A549 (cell line): Measurements from ENCODE around the gene SYNPO2. TPM values are rescaled to one million over a fixed set of nuclear protein-coding genes. Genes with fewer than 3 reads are reported as not detected.
A peak's percentile ranks its signal among the peaks of the same experiment; 100 is the strongest.

Experiments
- ATAC-seq, 2 experiments: fragments of 200-7000 bp in 1 of 2; fragments of >200 bp in 1 of 2; cut with Nextera tagmentation in 1 of 2; cut with Tn5 transposase in 1 of 2; 3 replicates each; pipeline versions ENCODE4 v1.8.0 to v1.9.1; 2018 to 2020; ENCODE audit warnings: mild to moderate bottlenecking in 1 of 2, moderate library complexity in 1 of 2
- CTCF ChIA-PET: fragments of 300-600 bp; sonication (Branson Sonifier 250); formaldehyde crosslinking; extraction: SDS; loops from one replicate; lab custom pipeline; 2021; ENCODE audit warnings: antibody characterized with exemption, inconsistent platforms; lab: Yijun Ruan, JAX
- POLR2A ChIA-PET: fragments of 350-600 bp; formaldehyde crosslinking; extraction: SDS; loops from one replicate; lab custom pipeline; 2021; ENCODE audit warnings: antibody characterized with exemption, inconsistent platforms; lab: Yijun Ruan, JAX
- DNase-seq, 2 experiments: peaks; one replicate each; pipeline versions ENCODE4 v3.0.0 to v3.0.0-alpha.2; 2011 to 2016; ENCODE audit warnings: low read depth in 1 of 2, low spot score in 1 of 2
- FAIRE-seq: peaks from 2 replicates; lab custom pipeline; 2011; peaks lifted over from hg19 to GRCh38; lab: Jason Lieb, UNC
- H3K27ac ChIP-seq, 2 experiments: fragments of >200 bp; sonication (Bioruptor Twin); formaldehyde crosslinking; 3 replicates each; pipeline ENCODE4 v1.5.1; 2016 to 2017
- H3K4me1 ChIP-seq: fragments of >200 bp; sonication (Bioruptor Twin); formaldehyde crosslinking; 3 replicates; pipeline ENCODE4 v1.6.1; 2016
- H3K4me2 ChIP-seq: fragments of >200 bp; sonication (Bioruptor Twin); formaldehyde crosslinking; 3 replicates; pipeline ENCODE4 v1.6.1; 2016
- H3K4me3 ChIP-seq: fragments of >200 bp; sonication (Bioruptor Twin); formaldehyde crosslinking; 3 replicates; pipeline ENCODE4 v1.5.1; 2016
- H3K9me3 ChIP-seq: fragments of >200 bp; sonication (Bioruptor Twin); formaldehyde crosslinking; 3 replicates; pipeline ENCODE4 v1.6.1; 2016
- BHLHE40 ChIP-seq: IDR thresholded peaks from 2 replicates; pipeline ENCODE4 v1.6.1; 2012; ENCODE audit warnings: low read depth, low read length, inconsistent platforms
- CHD2 ChIP-seq: fragments of 150-350 bp; IDR thresholded peaks from 2 replicates; pipeline ENCODE4 v1.6.1; 2014; ENCODE audit warnings: low read length; ENCODE audit not compliant: partially characterized antibody
- EP300 ChIP-seq, 2 experiments: fragments of >200 bp; sonication (Bioruptor Twin); formaldehyde crosslinking; IDR thresholded peaks; 2 replicates in 1 of 2; 3 replicates in 1 of 2; pipeline ENCODE4 v1.6.1; 2016 to 2017
- ESRRA ChIP-seq: fragments of 150-350 bp; IDR thresholded peaks from 2 replicates; pipeline ENCODE4 v1.6.1; 2014; ENCODE audit warnings: mild to moderate bottlenecking, low read length, borderline replicate concordance
- HOXB13 ChIP-seq: fragments of 250-450 bp; sonication (Bioruptor Pico); IDR thresholded peaks from 2 replicates; pipeline ENCODE4 v1.5.0; 2020; ENCODE audit warnings: low read depth, mild to moderate bottlenecking, moderate library complexity
- MAFK ChIP-seq: fragments of 450-650 bp; IDR thresholded peaks from 2 replicates; pipeline ENCODE4 v1.6.1; 2014; ENCODE audit not compliant: partially characterized antibody
- POLR2AphosphoS2 ChIP-seq: conservative IDR thresholded peaks from 2 replicates; pipeline ENCODE4 v1.6.1; 2012; ENCODE audit warnings: low read length, improper control_type of control experiment, inconsistent platforms
- SMC3 ChIP-seq: fragments of >200 bp; sonication (Bioruptor Twin); formaldehyde crosslinking; IDR thresholded peaks from 3 replicates; pipeline ENCODE4 v1.6.1; 2018; ENCODE audit warnings: inconsistent platforms
- TFCP2L1 ChIP-seq: fragments of 250-450 bp; sonication (Bioruptor Pico); IDR thresholded peaks from 2 replicates; pipeline ENCODE4 v1.5.0; 2021; ENCODE audit warnings: mild to moderate bottlenecking
- ZFP36 ChIP-seq: fragments of 450-650 bp; IDR thresholded peaks from 2 replicates; pipeline ENCODE4 v1.6.1; 2014; ENCODE audit warnings: borderline replicate concordance; ENCODE audit not compliant: partially characterized antibody
- ZNF302 ChIP-seq: fragments of 250-450 bp; sonication (Bioruptor Pico); IDR thresholded peaks from 2 replicates; pipeline ENCODE4 v1.9.0; 2021; ENCODE audit warnings: inconsistent platforms, mild to moderate bottlenecking, moderate library complexity
- WGBS: methylation state at CpG from one replicate; pipeline ENCODE4 v1.1.6; 2017; ENCODE audit errors: missing lambda C conversion rate; 5-methylcytosine and 5-hydroxymethylcytosine counted together
- polyA plus RNA-seq, 4 experiments: library from polyadenylated mRNA; depleted of rRNA in 3 of 4; stranded (reverse); fragments of >200 nt; fragmentation: RNase III in 1 of 4; extraction: RNeasy Plus Mini Kit Qiagen cat#74134 plus additional on column Dnase treatment in 1 of 4; gene quantifications; 2 replicates in 3 of 4; 3 replicates in 1 of 4; pipeline ENCODE4 v1.2.3, GENCODE V29; 2011 to 2017
- TF ChIP-seq, protein P1 (sequence below): fragments of >200 bp; sonication (Bioruptor Twin); formaldehyde crosslinking; IDR thresholded peaks from 3 replicates; pipeline ENCODE4 v1.5.1; 2016
- TF ChIP-seq, protein P2 (sequence below): fragments of 250-450 bp; sonication (Bioruptor Pico); IDR thresholded peaks from 2 replicates; pipeline ENCODE4 v1.5.0; 2021; ENCODE audit warnings: mild to moderate bottlenecking, moderate library complexity, borderline replicate concordance
- TF ChIP-seq, protein P3 (sequence below): fragments of 250-450 bp; sonication (Bioruptor Pico); IDR thresholded peaks from 2 replicates; pipeline ENCODE4 v1.5.0; 2020; ENCODE audit warnings: low read depth, mild to moderate bottlenecking, moderate library complexity
- TF ChIP-seq, protein P4 (sequence below): fragments of 450-650 bp; IDR thresholded peaks from 2 replicates; pipeline ENCODE4 v1.6.1; 2014; ENCODE audit warnings: antibody characterized with exemption
- TF ChIP-seq, protein P5 (sequence below): IDR thresholded peaks from 2 replicates; pipeline ENCODE4 v1.6.1; 2012; ENCODE audit warnings: low read depth, borderline replicate concordance
- TF ChIP-seq, protein P6 (sequence below): IDR thresholded peaks from 2 replicates; pipeline ENCODE4 v1.6.1; 2012
- TF ChIP-seq, protein P7 (sequence below): fragments of 150-350 bp; IDR thresholded peaks from 2 replicates; pipeline ENCODE4 v1.6.1; 2014; ENCODE audit warnings: low read depth, mild to moderate bottlenecking, low read length

The SYNPO2 gene
- polyA plus RNA-seq, 2 of the 4 experiments (the other 2 are of a cell fraction), result 2.5 to 8.8 TPM

DNA sequence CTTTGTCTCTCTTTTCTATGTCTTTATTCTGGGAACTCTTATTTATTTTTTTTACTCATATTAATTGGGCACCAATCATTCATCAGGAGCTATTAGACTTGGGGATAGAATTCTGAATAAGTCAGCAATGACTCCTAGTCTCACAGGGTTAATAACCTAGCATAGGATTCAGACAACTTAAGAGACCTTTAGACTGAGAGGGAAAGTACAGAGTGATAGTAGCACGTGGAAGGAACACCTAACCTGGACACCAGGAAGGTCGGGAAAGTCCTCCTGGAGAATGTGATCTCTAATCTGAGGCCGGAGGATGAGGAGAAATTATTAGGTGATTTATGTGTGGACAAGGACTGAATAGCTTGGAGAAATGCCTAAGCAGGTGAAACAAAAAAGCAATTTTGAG, 3.9 kb upstream of the SYNPO2 start (continued):
- no peak for TF ChIP-seq HOXB13 (CRISPR knock-in tag)
- TF ChIP-seq, protein P1, sequence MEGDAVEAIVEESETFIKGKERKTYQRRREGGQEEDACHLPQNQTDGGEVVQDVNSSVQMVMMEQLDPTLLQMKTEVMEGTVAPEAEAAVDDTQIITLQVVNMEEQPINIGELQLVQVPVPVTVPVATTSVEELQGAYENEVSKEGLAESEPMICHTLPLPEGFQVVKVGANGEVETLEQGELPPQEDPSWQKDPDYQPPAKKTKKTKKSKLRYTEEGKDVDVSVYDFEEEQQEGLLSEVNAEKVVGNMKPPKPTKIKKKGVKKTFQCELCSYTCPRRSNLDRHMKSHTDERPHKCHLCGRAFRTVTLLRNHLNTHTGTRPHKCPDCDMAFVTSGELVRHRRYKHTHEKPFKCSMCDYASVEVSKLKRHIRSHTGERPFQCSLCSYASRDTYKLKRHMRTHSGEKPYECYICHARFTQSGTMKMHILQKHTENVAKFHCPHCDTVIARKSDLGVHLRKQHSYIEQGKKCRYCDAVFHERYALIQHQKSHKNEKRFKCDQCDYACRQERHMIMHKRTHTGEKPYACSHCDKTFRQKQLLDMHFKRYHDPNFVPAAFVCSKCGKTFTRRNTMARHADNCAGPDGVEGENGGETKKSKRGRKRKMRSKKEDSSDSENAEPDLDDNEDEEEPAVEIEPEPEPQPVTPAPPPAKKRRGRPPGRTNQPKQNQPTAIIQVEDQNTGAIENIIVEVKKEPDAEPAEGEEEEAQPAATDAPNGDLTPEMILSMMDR, result no peak

DNA sequence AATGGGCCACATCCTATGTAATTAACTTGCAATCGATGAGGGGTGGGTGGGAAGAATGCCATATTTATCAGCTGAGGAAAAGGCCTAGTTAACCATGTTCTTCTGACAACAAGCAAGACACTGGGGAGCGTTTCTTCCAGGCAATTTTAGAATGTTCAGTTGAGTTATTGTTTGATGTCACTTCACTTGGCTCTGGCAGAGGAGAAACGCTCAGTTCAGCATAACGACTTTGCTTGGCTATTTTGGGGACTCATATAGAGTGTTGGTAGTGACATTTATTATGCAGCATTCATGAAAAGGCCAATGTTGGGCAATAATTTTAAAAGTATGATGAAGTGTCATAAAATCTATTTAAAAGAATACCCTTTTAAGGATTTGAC, 648 bp downstream of the SYNPO2 start:
- ATAC-seq (no peak), DNase-seq (no peak), FAIRE-seq (no peak)
- Histone ChIP-seq H3K4me3 (peak overlapping the region; percentile 40; the same call in 2 of the 3 replicates), H3K27ac (no peak overlapping the region), H3K9me3 (no peaks in the 10 kb centered on the region), H3K4me1 (0 out of 3 replicates have a peak, but pooled peaks cover 3% of the 10 kb centered on the region), H3K4me2 (peak overlapping the region; percentile 88)
- TF ChIP-seq MAFK (no peak), ZNF302 (no peak), BHLHE40 (no peak), POLR2AphosphoS2 (no peak), EP300 (IDR thresholded peaks at IDR 0.05) (no peak), CHD2 (no peak), ZFP36 (no peak), SMC3 (no peak), ESRRA (no peak), TFCP2L1 (no peak)
- TF ChIP-seq, protein P2, sequence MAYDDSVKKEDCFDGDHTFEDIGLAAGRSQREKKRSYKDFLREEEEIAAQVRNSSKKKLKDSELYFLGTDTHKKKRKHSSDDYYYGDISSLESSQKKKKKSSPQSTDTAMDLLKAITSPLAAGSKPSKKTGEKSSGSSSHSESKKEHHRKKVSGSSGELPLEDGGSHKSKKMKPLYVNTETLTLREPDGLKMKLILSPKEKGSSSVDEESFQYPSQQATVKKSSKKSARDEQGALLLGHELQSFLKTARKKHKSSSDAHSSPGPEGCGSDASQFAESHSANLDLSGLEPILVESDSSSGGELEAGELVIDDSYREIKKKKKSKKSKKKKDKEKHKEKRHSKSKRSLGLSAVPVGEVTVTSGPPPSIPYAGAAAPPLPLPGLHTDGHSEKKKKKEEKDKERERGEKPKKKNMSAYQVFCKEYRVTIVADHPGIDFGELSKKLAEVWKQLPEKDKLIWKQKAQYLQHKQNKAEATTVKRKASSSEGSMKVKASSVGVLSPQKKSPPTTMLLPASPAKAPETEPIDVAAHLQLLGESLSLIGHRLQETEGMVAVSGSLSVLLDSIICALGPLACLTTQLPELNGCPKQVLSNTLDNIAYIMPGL (CRISPR knock-in tag), result no peak
- TF ChIP-seq, protein P3, sequence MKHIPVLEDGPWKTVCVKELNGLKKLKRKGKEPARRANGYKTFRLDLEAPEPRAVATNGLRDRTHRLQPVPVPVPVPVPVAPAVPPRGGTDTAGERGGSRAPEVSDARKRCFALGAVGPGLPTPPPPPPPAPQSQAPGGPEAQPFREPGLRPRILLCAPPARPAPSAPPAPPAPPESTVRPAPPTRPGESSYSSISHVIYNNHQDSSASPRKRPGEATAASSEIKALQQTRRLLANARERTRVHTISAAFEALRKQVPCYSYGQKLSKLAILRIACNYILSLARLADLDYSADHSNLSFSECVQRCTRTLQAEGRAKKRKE, result no peak
- TF ChIP-seq, protein P4, sequence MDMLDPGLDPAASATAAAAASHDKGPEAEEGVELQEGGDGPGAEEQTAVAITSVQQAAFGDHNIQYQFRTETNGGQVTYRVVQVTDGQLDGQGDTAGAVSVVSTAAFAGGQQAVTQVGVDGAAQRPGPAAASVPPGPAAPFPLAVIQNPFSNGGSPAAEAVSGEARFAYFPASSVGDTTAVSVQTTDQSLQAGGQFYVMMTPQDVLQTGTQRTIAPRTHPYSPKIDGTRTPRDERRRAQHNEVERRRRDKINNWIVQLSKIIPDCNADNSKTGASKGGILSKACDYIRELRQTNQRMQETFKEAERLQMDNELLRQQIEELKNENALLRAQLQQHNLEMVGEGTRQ, result no peak
- TF ChIP-seq, protein P5, sequence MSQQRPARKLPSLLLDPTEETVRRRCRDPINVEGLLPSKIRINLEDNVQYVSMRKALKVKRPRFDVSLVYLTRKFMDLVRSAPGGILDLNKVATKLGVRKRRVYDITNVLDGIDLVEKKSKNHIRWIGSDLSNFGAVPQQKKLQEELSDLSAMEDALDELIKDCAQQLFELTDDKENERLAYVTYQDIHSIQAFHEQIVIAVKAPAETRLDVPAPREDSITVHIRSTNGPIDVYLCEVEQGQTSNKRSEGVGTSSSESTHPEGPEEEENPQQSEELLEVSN, result no peak
- TF ChIP-seq, protein P6, sequence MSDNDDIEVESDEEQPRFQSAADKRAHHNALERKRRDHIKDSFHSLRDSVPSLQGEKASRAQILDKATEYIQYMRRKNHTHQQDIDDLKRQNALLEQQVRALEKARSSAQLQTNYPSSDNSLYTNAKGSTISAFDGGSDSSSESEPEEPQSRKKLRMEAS, result no peak
- TF ChIP-seq, protein P7, sequence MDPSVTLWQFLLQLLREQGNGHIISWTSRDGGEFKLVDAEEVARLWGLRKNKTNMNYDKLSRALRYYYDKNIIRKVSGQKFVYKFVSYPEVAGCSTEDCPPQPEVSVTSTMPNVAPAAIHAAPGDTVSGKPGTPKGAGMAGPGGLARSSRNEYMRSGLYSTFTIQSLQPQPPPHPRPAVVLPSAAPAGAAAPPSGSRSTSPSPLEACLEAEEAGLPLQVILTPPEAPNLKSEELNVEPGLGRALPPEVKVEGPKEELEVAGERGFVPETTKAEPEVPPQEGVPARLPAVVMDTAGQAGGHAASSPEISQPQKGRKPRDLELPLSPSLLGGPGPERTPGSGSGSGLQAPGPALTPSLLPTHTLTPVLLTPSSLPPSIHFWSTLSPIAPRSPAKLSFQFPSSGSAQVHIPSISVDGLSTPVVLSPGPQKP, result no peak
- POLR2A ChIA-PET, result no interaction called here
- 75% methylated on average over 4 of the region's 4 CpGs for WGBS
- CTCF ChIA-PET, result interaction anchor here (1.1 to 2.2 kb wide), 5 partner anchors 19 to 143 kb away, joined by 3 to 8 read pairs (median 5); no protein-coding TSS in a partner anchor
